Measurements from ENCODE around the gene CAV3.

Gene CAV3

DNA sequence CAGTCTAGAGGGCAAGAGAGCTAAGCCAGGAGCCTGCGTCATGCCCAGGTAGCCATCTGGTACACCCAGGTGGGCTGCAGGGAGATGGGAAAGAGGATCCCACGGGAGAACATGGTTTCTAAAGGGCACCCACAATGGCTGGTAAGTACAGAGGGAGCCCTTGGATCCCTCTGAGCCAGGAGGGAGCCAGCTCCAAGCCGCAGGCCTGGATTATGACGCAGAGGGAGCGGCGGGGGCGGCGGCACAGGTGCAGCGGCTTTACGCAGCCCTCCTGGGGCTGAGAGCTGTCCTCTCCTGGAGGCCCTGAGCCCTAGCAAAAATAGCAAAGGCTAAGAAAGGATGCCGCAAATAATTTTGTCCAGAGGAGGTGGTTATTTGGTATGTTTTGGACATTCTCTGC, 2.8 kb downstream of the CAV3 start:
- DNase-seq, result no peak

DNA sequence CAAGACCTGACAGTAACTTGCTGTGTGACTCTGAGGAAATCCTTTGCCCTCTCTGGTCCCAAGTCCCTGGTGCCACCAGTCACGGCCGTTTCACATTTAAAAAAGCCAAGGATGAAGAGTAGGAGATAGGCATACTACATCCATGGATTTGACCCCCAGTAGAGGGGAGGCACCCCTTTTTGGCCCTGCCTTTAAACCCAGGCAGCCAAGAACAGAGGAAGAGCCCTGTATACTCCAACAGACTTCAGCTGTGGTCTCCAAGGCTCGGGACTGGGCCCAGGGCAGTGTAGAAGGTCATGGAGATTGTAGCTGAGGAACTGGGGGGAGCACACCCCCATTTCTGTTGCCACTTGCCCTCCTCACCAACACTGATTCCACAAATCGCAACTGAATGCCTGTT, 3.7 kb downstream of the CAV3 start:
- no peak for DNase-seq

DNA sequence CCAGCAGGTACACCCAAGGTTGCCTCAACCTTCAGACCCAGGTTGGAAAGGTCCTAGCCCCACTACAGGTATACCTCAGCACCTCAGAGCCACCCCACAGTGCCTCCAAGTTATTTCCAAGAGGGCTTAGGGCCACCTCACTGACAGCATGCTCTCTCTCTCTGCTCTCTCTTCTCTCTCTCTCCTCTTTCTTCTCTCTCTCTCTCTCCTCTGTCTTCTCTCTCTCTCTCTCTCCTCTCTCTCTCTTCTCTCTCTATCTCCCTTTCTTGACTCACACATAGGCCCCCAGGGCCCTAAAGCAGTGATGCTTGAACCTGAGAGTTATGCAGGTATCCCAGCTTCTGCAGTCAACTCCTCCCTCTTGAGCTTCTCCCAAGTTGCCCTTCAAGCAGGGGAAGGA, 4.2 kb downstream of the CAV3 start:
- DNase-seq, result no peak

DNA sequence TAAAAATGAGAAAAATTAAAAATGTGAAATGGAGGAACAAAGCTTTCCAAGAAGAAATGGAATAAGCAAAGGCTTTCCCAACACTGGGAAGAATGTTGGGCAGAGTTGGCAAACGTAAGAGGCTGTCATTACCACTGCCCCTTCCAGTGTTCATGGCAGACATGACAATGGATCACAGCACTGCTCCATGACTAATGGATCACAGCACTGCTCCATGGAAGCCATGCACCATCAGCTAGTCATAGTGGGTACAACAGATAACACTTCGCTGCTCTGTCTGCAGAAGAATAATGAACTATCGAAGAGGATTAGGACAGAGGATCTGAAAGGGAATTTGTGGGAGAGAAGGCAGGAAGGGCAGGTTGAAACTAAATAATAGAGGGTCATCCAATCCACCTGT, 5.0 kb downstream of the CAV3 start:
- no peak for DNase-seq

DNA sequence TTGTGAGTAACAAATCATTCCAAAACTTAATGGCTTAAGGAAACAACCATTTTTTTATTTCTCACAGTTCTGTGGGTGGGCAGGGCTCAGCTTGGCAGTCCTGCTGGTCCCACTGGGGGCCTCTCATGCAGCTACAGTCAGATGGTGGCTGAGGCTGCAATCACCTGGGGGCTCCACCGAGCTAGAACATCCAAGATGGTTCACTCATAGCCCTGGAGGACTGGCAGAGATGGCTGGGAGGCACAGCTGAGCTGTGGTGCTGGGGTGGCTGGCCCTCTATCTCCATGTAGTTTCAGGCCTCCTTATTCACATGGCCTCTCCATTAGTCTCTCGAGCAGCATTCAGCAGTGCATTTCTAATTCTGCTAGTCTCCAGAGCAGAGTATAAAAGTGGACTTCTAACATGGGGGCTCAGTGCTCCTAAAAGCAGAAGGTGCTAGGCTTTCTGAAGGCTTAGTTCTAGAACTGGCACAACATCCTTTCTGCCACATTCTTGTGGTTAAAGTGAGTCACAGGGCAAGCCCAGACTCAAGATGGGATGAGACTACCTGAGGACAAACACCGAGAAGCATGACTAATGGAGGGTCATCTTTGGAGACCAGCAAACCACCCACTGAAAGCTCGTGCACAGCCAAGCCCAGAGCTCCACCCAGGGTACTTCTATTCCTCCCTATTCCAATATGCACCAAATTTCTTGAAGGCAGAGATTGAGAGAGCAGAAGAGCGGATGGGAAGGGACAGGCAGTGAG, 6.3 kb downstream of the CAV3 start:
- no peak for DNase-seq

DNA sequence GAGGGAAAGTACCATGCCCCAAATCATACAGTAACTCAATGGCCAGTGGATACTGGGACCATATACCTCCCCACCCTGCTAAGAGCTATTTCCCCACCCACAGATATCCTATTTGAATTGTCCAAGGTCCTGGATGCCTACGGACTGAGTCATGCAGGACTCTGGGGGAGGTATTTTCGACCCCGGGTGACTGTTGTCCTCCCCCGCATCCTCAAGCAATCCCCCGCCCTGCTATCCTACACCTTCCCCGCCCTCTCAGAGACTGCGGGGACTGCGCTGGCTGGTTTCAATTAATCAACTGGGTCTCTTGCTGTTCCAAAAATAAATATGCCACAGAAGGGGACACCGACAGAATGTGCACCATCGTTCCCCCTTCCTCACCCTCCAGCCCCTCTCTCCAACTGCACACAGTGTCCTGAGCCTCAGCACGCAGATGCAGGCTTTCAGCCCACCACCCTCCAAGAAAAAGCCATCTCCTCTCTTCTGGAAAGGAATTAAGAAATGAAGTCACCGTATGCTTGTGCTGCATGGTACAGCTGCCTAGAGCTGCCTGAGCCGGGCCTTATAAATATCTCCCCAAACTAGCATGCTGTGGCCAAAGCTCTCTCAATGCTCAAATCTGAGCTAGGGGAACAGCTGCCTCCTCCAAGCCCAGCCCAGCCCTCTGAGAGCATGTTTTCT, 8.1 kb downstream of the CAV3 start:
- no peak for DNase-seq

DNA sequence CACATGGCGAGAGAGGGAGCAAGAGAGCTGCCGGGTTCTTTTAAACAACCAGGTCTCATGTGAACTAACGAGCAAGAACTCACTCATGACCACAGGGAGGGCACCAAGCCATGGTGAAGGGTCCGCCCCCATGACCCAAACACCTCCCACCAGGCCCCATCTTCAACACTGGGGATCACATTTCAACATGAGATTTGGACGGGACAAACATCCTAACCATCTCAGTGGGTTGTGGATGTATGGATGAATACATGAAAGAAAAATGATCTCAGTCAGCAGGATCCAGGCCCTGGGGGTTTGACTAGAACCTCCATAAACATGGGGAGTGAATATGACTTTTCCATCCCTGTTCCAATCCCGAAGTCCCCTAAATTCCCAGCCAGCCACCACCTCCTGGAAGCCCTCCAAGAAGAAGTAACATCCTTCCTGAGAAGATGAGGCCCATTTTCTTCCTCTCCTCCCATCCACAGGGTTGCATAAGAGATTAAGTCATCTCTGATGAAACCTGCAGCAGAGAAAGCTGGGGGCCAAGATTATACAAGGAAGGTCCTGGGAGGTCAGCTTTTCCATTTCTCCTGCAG, 9.5 kb downstream of the CAV3 start:
- DNase-seq, result no peak

DNA sequence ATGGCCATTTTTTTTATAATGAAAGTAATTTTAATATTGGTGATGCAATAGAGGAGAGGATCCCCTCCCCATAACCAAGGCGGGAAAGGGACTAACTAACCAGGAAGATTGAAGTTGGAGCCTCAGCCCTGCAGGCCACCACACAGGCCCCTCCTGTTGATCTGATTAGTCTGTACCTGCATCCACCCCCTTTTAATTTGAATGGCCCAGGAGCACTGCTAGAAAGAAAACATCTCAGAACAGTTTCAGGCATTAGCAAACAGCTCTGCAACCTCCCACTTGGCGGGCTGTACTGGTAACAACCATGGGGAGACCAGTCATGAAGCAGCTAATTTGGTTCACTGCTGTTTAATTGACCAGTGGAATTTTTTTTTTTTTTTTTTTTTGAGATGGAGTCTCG, 10.3 kb downstream of the CAV3 start:
- DNase-seq, result no peak

DNA sequence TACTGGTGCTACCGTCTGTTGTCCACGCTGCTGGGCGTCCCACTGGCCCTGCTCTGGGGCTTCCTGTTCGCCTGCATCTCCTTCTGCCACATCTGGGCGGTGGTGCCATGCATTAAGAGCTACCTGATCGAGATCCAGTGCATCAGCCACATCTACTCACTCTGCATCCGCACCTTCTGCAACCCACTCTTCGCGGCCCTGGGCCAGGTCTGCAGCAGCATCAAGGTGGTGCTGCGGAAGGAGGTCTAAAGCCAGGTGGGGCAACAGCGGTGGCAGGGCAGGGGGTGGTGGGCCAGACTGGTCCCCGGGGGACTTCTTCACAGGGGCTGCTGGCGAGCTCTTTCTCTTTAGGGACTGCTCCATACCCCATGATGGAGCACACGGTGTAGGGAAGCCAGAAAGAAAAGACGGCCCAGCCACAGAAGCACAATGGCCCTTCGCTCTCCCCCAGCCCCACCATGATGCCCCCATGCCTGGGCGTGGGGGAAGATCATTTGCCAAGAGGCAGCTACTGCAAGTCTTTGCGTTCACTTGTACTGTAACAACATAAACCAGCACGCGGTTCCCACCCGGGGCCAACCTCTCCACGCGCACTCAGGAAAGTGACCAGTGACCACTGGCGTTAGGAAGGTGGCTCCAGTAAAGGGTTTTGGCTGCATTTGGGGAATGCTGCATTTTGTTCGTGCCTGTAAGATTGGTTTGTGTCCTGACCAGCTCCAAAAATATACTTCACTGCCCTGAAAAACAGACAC, 12.2 kb downstream of the CAV3 start:
- no peak for DNase-seq

DNA sequence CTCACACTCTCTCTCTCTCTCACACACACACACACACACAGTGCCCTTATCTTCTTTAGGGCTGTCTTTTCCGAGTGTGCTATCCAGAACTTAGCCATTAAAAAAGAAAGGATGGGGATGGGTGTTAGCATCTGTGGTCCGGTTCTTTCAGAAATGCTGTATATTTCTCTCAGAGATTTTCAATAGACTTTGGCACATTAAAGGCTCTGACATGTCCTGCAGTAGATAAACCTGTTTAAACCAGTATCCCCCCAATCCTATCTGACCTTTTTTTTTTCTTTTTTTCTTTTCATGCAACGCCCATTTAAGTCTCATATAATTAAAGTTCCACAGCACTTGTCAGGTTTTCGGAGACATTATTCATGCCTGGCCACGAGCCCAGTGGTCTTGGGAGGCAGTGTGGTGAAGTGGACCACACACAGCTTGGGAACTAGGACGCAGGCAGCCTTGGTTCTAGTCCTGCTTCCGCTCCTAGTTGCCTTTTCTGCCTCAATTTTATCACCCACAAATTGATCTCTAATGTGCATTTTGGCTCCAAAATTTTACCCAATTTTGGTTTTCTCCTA, 13.3 kb downstream of the CAV3 start:
- DNase-seq, result no peak

DNA sequence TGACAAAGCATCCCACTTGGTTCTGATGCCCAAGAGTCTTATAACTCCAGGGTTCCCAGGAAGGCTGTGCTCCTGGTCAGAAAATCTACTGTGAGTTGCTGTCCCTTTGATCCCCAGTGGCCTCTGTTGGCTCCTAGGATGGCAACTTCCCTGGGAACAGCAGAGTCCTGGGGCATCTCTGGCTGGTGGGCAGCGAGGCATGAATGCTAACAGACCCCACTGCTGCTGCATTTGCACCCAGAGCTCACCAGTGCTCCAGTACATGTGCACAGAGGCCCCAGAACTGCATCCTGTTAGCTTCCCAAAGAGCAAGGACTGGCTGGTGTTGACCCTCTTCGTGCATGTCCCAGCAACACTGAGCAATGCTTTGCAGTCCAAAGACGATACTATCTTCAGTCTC, 15.7 kb downstream of the CAV3 start:
- DNase-seq, result no peak

DNA sequence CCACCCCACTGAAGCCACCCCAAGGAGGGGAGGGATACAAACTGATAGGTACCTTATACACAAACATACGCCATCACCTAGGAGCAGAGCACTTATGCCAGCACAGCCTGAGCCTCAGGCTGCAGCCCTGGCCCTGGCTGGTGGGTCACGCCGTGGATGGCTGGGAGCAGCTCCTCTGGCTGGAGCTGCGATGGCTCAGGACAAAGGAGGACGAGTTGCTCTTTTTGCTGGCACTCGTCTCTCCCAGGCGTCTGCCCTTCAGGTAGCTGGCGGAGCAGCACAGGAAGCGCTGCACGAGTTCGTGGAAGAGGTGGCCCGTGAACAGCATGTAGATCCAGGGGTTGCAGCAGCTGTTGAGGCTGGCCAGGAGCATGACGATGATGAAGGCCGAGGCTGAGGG, 19.2 kb downstream of the CAV3 start:
- DNase-seq, result no peak

DNA sequence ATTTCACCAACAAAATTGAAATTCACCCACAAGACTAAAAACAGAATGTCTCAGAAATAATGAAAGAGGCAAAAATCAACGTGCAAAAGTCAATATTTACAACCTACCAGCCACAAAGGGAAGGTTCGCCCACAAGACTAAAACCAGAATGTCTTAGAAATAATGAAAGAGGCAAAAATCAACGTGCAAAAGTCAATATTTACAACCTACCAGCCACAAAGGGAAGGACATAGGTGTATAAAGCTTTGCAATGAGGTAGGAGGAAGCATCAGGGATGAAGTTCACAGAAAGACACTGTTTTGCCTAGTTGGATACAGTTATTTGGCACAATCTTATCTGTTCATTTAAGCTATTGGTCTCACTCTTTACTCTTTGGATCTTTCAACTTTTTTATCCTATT, 21.5 kb downstream of the CAV3 start:
- DNase-seq, result no peak

DNA sequence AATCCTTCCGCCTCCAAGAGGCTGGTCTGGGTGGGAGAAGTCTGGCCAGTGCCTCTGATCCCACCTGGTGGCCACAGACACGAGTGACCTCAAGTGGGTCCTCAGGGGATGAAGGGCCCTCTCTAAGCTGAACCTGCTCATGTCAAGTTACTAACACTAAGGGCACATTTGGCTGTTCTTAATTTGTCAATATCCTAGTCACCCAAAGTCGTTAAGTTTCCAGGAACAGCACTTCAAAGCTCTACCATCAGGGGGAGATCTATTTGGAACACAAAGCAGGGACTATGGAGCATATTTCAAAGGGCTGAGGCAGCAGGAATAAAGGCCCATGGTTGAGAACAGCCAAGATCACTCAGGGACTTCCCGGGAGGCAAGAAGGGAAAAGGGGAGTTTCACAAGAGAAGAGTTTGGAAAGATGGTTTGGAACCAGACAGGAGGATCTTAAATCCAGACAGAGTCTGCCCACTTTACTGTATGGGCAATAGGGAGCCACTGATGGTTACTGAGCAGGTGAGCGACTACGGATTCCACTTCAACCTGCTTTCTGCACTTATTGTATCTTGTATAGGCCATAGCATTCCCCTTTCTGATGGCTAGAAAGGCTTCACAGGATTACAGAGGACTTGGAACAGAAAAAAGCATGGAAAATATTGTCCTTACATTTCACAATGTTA, 22.1 kb downstream of the CAV3 start:
- DNase-seq, result no peak

DNA sequence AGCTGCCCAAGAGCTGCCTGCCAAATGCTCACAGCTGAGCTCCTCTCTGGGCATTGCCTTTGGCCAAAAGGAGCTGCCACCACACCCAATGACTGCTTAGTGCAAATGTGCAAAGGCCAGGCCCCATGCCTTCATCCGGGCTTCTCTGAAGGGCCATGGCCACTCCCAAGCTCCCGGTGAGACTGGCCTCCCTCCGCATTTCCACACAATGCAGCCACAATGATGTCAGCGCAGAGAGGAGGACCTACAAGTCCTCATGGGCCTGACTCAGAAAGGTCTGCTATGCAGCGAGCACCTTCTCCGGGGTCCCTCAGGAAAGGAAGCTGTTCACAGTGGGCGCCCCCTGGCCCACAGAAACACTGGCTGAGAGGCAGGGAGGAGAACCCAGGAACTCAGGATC, 23.1 kb downstream of the CAV3 start:
- DNase-seq, result no peak

DNA sequence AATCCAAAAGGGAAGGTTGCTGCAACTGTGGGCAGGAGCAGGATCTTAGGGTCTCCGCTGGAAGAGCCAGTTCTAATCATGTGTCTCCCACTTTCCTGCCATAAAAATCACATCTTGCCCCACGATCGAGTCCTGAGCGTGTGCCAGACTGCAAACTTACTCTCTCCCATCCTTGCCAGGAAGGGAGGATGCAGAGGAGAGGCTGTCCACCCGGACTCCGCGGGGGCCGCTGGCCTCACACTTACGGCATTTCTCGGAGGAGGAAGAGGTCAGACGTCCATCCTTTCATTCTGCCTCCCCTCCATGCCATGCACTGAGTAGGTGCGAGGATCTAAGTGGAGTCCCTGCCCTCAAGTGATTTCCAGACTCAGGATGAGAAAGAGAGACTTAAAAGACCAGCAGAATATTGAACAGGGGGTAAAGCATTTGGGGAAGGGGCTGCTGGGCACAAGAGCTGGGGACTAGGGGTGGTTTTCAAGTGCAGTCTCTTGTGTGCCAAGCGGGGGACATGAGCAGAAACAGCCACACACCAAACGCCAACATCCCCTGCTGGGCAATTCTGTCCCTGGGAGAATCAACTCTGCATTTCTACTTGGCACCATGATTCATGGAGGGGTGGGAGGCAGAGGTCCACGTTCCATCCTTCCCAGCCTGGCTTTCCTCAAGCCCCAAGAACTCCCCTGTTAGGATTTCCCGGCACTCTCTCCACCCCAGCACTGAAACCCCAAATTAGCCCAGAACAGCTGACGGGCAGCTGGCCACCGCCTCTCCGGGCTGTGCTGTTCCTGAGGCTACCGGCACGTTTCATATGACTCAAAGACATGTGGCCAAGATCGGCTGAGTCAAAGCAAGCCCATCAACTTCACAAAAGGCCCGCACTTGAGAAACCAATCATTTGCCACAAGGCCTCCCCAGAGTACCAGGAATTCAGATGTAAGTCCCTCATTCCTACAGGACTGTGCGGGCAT, 24.2 kb downstream of the CAV3 start:
- no peak for DNase-seq

DNA sequence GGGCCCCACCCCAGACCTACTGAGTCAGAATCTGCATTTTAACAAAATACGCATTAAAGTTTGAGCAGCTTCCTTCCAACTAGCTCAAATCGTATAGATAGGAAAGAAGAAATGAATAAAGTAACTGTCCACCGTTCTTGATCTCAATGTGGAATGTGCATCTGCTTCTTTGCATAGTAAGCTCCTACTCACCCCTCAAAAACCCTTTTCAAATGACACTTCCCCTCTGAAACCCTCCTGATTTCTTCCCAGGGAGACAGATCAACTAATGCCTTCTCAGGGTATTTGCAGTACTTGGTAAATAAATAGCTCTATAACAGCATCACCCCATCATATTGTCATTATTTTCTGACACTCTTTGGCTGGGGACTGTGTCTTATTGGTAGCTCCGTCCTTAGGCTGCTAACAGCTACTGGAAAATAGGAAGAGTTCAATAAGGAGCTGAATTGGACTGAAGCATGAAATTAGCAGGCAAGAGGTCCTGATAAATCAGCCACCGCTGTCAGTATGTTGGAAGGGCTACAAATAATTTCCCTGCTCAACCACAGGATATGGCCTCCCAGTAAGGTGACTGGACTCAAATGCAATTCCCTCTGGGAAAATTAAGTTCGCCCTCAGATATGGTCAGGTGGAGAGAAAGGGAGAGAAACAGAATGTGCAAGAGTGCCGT, 25.6 kb downstream of the CAV3 start:
- no peak for DNase-seq

DNA sequence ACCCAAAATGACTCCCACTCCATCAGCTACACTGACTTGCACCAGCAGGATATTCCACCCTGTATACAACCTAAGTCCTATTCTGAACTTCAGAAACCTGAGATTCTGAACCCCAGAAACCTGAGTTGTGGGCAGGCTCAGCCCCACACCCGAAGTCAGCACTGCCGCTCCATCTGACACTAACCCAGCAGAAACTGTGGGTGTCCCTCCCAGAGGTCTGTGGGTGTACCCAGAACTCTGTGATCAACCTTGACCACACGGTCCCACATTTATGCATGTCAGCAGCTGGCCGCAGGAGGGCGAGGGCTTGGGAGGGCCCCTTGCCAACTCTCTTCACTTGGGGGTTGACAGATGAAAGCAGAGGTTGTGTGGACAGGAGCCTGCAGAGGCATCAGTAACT, 26.5 kb downstream of the CAV3 start:
- DNase-seq, result no peak

DNA sequence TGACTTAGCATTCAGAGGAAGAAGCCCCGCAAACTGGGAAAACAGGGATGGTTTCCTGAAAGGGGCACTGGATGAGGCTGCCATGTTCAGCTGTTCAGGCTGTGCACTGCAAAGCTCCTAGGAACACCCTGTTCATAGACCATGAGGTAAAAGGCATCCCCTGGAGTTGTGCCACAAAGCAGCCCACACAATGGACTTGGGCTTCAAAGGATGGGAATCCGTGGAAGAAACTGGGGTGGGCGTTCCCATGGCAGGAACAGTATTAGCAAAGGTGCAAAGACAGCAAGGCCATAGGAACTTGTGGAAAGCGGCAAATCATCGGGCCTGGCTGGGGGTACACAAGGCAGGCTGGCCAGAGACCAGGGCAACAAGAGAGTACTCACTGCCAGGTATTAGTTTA, 26.9 kb downstream of the CAV3 start:
- DNase-seq, result no peak

DNA sequence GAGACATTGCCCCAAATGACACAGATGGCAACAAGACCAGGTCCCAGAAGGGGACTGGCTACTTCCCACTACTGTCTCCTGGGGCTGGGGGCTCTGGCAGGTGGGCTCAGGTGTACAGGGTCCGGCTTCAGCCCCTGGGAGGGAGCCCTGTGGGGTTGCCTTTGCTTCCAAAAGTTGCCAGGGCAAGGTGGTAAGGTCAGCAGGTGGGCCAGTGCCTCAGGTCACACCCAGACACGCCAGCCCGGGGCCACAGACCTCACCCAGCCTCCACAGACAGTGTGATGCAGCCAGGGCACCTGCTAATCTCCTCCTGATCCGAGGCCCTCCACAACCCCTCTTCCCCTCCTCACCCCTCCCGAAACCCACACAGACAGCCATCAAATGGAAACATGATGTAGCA, 28.3 kb downstream of the CAV3 start:
- no peak for DNase-seq

All from NCI-H187 treated with DMSO at 0.1 percent for 48 hours (cell line).